Gastroesophageal sphincter (tissue), 3 donors: ENCODE data around the gene SMURF2.

Source experiments
- CTCF ChIP-seq, 4 experiments: fragments of 200-600 bp in 2 of 4; fragments of 450-650 bp in 2 of 4; sonication (generic) in 1 of 4; IDR thresholded peaks; one replicate each; pipeline ENCODE4 v1.5.1; 2017 to 2019; ENCODE audit warnings: antibody characterized with exemption in 4 of 4, mild to moderate bottlenecking in 2 of 4, moderate library complexity in 2 of 4
- POLR2AphosphoS5 ChIP-seq: sonication (generic); formaldehyde crosslinking; IDR thresholded peaks from one replicate; pipeline ENCODE4 v1.6.1; 2017; ENCODE audit warnings: antibody characterized with exemption

GRCh38 chr17:64575431-64575830 is 86.7 kb downstream of the SMURF2 start:
- TF ChIP-seq CTCF (IDR thresholded peaks at IDR 0.05) (no peak), POLR2AphosphoS5 (no peak)
